ENCODE results near the gene CANT1.

DNA sequence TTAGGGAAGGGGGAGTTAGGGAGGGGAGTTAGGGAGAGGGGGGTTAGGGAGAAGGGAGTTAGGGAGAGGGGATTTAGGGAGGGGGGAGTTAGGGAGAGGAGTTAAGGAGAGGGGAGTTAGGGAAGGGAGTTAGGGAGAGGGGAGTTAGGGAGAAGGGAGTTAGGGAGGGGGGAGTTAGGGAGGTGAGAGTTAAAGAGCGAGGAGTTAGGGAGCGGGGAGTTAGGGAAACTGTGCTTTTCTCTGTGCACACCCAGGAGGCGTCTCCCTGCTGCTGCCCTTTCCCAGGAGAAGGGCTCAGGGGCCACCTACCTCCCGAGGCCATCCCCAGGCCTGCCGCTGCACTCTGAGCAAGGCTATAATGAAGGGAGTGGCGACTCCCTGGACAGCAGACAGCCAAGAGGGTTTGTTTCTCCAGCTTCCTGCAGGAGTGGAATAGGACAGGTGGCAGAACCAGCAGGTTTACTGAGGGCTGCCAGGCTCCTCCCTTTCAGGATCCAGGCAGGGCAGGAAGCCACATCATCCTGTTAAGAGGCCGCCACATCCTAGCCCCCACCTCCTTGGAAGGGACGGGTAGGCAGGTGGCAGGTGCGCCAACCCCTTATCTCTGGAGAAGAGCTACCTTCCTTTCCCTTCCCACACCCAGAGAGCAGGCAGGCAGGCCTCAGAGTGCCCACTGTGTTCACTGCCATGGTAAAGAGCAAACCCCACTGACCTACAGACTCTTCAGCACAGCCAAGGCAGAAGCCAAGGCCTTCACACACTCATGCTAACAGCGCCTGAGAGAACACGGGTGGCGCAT lies 4.3 kb downstream of the CANT1 start:
- no peak for TF ChIP-seq CTCF (IDR thresholded peaks at IDR 0.05; ENCODE audit: insufficient read depth, low read depth, low read length)
- TF ChIP-seq EZH2 (IDR thresholded peaks at IDR 0.05; ENCODE audit: insufficient read depth, low read length): no peak

All from astrocyte (in vitro differentiated cells and primary cell).